AG08395 (cell line): Measurements from ENCODE around the gene ADGRL1.
"Not testable (repeated sequence)": the region's sequence is repeated elsewhere in the genome, so short reads cannot be mapped to it uniquely, and the experiment has no call there.

ENCODE experiments used
- DNase-seq: peaks from one replicate; pipeline ENCODE4 v3.0.0; 2012; ENCODE audit warnings: mixed read lengths, low spot score

ADGRL1 gene

DNA sequence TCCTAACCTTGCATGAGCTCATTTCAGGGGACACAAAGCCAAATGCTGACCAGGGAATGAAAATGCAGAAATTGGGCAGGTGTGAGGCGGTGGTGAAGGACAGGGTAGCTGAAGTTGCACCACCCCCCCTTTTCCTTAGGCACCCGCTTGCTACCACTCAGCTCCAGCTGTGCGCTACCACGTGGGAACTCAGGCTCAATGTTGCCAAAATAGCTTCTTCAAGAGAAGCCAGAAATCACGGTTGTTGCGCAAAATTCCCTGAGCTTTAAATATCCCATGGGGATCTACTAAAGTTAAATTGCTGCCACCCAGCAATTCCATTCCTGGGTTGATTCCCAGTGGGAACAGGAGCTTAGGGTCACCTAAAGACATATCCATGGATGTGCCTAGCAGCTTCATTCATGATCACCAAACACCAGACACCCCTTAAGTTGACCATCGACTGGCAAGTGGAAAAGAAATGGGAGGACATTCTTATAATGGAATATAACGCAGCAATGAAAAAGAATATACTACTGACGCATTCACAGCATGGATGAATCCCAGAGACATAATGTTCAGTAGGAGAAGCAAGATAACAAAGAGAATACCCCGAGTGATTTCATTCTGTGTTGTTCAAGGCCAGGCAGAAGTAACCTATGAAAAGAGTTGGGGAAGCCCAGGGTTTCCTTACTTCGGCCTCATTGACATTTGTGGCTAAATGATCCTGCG lies 12.8 kb upstream of the ADGRL1 start:
- DNase-seq = no peak

DNA sequence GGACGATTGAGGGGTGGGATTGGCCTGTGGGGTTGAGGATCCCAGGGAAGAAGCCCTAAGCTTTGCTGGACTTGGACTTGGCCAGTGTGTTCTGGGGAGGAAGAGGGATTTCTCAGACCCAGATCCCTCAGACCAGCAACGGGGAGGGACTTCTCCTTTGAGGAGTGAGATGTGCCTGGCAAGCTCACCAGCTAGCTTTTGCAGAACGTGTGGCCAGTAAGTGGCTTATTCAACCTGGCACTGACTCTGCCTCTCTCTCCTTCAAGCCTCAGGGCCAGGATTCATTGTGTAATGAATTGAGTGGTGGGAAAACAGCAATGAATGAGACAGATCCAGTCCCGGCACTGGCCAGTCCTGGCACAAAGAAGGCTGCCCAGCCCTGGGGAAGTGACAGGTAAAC lies 11.9 kb upstream of the ADGRL1 start:
- not testable (repeated sequence) for DNase-seq

DNA sequence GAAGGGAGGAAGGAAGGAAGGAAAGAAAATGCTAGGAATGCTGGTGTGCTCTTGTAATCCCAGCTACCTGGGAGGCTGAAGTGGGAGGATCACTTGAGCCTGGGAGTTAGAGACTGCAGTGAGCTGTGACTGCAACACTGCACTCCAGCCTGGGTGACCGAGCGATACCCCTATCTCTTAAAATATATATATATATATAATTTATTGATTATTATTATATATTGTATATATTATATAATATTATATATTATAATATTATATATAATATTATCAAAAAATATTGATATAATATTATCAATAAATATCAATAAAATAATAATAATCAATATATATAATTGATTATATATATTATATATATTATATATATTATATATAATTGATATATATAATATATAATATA lies 8.6 kb upstream of the ADGRL1 start:
- DNase-seq = no peak

DNA sequence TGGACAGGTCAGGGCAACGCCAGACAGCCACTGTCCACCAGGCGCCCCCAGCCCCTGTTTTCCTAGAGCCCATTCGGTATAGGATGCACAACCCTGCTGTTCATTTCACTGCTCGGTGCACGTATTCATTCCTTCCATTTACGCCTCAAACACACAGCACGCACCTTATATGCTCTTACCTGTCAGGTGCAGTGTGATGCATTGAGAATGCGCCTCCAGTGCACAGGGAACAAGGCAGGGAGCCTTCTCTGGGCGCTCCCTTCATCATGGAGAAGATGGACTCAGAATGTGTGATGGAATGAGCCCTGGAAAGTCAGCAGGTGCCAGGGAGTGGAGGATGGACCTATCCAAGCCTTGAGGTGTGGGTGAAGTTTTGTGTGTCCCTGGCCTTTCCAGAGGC lies 4.2 kb upstream of the ADGRL1 start:
- DNase-seq = not testable (repeated sequence)

DNA sequence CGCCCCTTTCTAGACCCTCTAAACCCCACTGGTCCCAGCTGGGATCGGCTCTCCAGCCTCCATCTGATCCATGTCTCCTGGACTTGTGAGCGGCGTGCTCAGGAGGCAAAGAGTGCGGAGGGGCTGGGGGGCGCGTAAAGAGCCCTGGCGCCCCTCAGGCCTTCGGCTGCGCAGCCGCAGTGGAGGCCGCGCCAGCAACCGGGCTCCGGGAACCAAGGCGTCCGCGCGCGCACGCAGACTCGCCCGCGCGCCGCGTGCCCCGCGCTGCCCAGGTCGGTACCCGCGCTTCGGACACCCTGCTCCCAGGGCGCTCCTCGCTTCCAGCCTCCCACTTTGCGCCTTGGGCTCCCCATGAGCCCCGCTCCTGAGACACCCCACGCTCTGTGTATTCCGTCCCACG lies 3.4 kb upstream of the ADGRL1 start:
- DNase-seq = not testable (repeated sequence)

DNA sequence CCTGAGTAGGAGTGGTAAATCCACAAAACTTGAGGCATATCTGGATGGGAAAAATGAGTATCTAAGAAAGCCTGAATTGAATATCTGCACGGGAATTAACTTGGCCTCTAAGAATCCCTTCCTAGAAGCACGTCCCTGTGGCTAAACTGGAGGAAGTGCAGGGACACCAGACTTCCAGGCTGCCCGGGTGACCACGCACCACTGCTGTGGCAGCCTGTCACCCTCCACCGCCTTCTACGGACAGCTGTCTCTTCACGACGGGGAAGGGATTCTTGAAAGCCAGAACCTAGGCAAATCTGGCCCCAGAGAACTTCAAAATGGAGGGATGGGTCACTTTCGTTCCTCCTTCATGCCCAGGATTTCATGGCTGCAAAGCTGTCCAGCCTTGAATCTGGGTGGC lies 2.5 kb upstream of the ADGRL1 start:
- not testable (repeated sequence) for DNase-seq

DNA sequence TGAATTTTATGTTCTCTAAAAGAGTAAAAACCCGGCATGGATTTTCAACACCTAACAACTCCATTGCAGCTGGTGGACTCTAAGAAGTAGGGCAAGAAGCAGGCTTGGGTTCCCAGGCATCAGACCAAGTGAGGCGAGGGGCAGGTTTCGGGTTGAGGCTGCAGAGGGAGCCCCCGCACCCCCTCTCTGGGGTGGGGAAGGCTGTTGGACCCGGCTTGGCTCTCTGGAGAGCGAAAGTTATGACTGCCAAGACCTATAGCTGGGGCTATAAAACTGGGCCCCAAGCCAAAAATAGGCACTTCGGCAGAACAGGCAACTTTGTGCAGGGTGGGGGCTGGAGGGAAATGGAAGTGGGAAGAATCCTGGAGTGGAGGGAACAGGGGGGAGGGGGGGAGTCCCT lies 1.8 kb upstream of the ADGRL1 start:
- DNase-seq = not testable (repeated sequence)

DNA sequence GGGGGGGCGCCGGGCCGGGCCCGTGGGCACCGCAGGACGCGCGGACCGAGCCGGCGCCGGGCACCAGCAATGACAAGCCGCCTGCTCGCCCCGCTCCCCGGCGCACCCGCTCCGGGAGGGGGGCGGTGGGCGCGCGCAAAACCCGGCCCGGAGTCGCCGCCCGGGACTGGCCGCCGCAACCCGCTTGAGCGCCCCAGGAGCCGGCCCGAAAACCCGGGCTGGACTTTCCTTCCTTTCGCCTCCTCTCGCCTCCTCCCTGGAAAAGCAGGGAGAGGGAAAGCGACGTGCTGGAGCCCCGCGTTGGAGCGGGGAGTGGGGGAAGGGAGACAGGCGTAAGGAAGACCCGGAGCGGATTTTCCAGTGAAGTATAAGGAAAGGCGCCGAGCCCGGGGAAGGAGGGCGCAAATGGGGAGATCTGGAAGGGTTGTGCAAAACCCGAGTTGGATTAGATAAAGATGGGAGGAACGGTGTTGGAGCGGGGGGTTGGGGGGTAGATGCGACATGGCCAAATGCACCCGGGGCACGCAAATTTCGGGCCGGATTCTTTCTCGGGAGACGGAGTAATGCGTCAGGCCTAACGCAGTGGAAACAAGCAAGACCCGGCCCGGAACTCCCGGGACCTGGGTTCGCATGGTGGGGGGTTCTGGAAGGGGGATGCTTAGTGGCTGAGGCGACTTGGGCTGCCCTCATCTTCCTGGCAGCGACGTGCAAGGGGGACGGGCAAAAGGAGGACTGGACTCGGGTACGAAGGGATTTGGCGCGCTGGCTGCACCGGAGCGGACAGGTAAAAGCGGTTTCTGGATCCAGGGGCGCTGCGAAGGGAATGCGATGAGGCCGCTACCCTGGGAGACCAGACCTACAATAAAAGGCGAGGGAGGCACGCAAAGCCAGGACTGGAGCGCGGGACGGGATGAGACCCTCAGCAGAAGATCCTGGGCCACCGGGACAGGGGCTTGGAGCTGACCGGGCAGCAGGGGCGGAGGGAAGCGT lies 1.1 kb upstream of the ADGRL1 start:
- DNase-seq = peak; percentile 69

DNA sequence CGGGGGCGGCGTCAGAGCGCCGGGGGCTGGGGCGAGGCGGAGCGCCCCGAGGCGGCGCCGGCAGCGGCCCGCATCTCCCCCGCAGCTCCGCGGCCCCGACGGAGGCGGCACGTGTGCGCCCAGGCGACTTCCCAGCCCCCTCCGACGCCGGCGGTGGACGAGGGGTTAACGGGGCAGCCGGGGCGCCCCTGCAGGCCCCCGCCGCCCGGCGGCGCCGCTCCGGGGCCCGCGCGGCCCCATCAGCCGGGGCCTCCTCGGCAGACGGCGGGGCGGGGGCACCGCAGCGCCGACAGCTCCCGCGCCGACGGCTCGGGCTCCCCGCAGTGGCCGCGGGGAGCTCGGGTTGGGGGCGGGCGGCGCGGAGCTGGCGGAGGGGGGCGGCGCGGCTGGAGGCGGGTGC lies 339 bp upstream of the ADGRL1 start:
- DNase-seq = not testable (repeated sequence)

DNA sequence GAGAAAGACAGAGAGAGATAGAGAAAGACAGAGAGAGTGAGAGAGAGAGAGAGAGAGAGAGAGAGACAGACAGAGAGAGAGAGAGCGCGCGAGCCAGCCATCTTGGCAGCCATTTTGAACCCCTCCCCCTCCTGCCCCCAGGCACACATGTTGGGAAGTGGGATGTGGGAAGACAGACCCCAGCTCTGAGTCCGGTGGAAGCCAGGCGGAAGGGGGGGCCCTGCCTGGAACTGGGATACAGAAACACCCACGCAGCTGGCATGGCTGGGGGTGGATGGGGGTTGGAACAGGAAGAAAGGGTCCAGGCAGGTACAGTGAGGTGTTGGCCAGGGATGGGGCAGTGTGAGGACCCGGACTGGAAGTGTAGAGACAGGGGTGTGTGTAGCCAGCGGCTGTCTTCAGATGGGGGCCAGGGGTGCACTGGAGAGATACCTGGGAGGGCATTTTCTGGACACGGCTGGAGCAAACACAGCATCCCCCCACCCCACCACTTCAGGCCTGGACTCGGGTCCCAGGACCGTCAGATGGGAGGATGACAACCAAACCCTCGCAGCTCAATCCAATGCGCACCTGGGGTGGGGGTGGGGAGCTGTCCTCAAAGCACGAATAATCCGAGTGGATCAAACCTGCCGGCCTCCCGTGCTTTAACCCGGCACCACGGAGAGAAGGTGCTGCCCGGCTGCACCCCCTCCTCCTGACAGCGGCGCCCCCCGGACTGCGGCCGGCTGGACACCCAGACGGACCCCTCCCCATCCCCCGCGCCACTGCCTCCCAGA lies 1.1 kb downstream of the ADGRL1 start:
- not testable (repeated sequence) for DNase-seq

DNA sequence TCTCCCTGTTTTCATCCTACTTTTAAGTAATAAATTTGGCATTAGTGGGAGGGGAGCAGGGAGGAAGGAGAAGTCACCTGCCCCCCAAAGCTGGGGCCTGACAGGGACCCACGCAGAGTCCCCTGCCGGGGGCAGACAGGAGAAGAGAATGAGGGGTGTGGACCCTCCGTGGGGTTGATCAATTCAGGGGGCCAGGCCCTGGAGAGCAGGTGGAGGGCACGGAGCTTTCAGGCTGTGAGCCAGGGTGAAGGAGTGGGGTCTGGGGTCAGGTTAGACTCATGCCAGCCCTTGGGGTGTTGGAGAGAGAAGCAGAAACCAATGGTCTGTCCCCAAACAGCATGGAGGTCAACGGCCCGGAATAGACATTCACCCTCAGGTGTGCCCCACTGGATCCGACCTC lies 1.8 kb downstream of the ADGRL1 start:
- DNase-seq = not testable (repeated sequence)

DNA sequence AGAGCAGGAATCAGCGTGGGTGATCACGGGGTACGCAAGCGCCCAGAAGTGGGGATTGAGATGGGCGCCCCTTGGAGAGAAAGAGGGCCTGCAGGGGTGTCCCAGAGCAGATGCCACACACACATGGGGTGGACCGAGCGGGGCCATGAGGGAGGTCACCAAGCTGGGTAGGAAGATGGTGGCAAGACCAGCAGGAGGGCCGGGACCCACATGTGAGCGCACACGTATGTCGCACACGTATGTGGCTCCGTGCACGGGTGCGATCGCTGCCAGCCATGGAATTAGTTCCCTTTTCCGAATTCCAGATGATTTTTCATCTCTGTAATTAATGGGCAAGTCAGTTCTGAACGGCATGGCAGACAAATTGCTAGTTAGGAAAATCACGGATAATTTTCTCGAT lies 2.2 kb downstream of the ADGRL1 start:
- DNase-seq = not testable (repeated sequence)

DNA sequence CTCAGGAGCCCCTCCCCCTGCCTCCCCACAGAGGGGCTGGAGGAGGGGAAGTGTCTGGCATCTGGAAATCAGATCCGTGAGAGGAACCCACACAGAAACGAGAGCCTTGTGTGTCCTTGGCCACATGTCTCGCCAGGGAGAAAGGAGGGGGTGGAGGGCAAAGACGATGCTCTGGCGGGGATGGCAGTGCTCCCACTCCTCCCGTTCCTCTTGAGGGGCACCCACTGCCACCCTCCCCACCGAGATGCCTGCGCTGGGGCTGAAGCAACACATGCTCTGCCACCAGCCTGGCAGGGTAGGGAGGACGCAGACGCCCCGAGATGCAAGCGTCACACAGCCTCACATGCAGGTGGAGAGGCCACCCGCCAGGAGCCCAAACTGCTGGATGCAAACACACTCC lies 2.8 kb downstream of the ADGRL1 start:
- no peak for DNase-seq

DNA sequence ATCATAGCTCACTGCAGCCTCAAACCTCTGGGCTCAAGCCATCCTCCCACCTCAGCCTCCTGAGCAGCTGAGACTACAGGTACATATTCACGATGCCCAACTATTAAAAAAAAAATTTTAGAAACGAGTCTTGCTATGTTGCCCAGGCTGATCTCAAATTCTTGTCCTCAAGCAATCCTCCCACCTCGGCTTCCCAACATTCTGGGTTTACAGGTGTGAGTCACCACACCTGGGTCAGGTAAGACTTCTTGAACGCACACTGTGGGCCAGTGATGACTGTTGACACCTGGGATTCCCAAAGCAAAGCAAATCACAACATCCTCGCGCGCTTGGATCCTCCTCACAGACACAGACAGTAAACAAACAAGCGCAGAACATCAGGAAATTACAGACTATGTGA lies 4.5 kb downstream of the ADGRL1 start:
- not testable (repeated sequence) for DNase-seq

DNA sequence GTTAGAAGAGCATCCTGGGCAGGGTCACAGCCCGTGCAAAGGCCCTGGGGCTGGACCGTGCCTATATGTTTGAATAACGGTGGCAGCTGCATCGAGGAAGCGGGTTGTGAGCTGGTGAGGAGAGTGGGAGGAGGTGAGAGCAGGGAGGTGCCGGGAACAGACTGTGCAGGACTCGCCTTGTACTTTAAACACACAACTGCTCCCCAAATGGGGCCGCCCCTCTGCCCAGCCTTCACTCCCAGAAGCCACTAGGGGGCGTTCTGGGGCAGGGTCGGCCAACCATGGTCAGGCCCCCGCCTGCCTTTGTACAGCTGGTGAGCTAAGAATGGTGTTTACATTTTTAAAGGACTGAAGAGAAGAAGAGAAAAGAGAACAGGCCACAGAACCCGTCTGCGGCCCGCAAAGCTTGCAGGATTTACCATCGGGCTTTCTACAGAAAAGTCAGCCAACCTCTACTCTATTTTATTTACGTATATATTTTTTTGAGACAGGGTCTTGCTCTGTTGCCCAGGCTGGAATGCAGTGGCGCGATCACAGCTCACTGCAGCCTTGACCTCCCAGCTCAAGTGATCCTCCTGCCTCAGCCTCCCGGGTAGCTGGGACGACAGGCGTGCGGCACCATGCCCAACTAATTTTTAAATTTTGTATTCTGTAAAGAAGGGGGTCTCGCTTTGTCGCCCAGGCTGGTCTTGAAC lies 5.7 kb downstream of the ADGRL1 start:
- peak; percentile 30 for DNase-seq

DNA sequence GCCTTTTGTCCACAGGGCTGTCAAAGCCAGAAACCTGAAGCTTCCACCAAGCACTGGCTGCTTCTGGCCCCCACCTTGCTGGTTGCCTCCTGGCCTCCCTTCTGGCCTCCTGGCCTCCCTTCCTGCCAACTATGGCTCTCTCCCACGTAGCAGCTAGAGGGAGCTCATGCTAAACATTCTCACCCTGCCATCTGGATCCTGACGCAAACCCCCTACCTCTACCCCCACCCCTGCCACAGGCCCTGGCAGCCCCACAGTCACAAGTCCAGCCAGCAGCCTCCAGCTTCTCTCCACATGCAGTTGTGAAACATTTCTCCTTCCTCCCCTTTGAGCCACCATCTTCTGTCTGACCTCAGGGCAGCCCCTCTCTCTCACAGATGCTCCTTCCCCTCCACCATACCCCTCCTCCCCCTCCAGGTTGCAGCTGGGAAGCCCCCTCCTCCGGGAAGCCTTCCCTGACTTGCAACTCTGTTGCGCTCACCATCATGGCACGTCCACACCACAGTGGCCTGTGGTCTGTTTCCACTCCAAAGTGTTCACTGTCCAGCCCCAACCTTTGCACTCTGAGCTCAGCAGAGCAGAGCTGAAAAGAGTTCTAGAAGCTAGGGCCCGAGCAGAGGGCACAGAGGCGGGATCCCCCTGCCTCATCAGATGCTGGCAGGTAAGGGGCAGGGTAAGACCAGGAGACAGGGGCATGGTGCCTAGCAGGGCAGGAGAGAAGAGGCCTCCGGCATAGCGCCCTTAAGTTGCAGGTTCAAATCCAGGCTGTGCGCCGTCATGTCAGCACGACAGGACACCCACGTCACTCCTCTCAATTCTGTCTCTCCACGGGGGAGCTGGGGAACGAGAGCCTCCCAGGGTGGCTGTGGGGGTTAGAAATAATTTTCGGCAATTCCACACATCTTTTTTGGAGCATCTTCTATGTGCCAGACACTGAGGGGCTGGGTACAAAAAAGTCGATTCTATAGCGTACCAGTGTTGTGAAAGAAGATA lies 7.3 kb downstream of the ADGRL1 start:
- DNase-seq = no peak

DNA sequence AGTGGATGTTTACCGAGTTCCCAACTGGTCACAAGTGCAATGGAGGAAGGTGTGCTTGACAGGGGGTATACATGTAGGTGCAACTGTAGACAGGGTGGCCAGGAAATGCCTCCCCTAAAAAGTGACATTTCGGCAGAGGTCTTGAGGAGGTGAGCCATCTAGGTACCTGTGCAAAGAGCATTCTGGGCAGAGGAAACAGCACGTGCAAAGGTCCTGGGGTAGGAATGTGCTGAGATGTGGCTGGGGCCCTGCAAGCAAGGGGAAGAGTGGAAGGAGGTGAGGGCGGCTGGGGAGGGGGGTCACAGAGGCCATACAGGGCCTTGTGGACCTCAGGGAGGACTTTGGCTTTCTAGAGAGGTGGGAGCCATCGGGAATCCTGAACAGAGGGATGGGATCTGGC lies 8.1 kb downstream of the ADGRL1 start:
- DNase-seq = no peak

DNA sequence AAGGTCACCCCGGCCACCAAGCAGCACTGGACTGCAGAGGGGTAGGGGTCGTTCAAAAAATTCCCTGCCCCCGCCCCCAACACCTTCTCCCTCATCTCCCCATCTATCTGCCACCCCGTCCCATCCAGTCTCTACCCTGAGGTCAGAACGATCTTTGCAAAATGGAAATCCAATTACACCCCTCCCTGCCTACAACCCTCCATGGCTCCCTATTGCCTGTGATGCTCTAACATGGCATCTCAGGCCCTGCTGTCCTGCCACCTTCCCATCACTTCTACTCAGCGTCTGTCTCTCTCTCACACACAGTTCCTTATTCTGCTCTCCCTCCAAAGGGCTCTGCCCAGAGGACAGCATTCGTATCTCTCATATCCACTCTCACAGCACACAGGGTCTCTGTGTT lies 8.7 kb downstream of the ADGRL1 start:
- not testable (repeated sequence) for DNase-seq

DNA sequence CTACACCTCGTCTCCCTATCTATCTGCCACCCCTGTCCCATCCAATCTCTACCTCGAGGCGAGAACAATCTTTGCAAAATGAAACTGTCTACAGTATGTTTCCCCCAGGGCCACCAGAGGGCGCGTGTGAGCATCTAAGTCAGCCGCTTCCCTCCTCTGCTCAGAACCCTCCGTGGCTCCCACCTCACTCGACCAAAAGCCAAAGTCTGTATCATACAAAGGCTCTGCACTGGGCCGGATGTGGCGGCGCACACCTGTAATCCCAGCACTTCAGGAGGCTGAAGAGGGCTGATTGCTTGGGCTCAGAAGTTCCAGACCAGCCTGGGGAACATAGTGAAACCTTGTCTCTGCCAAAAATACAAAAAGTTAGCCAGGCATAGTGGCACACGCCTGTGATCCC lies 9.9 kb downstream of the ADGRL1 start:
- peak; percentile 59 for DNase-seq

DNA sequence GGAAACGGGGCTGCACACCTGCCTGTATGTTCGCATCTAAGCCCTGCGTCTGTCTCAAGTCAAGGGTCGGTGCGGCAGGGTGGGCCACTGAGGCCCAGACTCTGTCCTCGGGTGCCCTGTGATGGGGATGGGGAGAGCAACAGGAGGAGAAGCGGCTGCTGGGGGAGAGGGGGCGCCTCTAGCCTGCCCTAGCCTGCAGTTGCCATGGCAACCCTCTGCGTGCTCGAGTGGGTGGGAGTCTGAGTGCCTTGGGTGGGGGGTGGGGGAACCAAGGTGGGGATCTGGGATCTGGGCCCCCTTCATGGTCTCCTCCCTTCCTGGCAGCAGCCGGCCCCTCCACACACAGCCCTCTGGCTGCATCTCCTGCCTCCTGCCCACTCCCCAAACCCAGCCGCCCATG lies 10.8 kb downstream of the ADGRL1 start:
- DNase-seq = not testable (repeated sequence)
